Neural crest cell (in vitro differentiated cells): ENCODE results near the gene SCO2. TPM values are rescaled to one million over a fixed set of nuclear protein-coding genes. Genes with fewer than 3 reads are reported as not detected.

Experiments
- DNase-seq: peaks from one replicate; pipeline ENCODE4 v3.0.0; 2021; ENCODE audit warnings: low read depth, mixed read lengths, low spot score
- H3K27ac Mint-ChIP-seq: one replicate; pipeline ENCODE4 v1.8.0; 2021; ENCODE audit warnings: mild to moderate bottlenecking, mixed read lengths; ENCODE audit not compliant: unreplicated experiment
- H3K27me3 Mint-ChIP-seq: 2 replicates; pipeline ENCODE4 v1.8.0; 2021; ENCODE audit warnings: low read depth, mild to moderate bottlenecking, mixed read lengths
- H3K36me3 Mint-ChIP-seq: 2 replicates; pipeline ENCODE4 v1.8.0; 2021; ENCODE audit warnings: low read depth, mild to moderate bottlenecking, mixed read lengths
- H3K4me1 Mint-ChIP-seq: 2 replicates; pipeline ENCODE4 v1.8.0; 2021; ENCODE audit warnings: mixed read lengths
- H3K4me3 Mint-ChIP-seq: one replicate; pipeline ENCODE4 v1.8.0; 2021; ENCODE audit warnings: mild to moderate bottlenecking, mixed read lengths
- H3K9me3 Mint-ChIP-seq: 2 replicates; pipeline ENCODE4 v1.8.0; 2021; ENCODE audit warnings: mixed read lengths
- total RNA-seq: library from RNA; stranded (reverse); gene quantifications from 2 replicates; pipeline ENCODE4 v1.2.1, GENCODE V29; 2021
- TF ChIP-seq, protein P1 (sequence below): fragments of 200-600 bp; sonication (generic); conservative IDR thresholded peaks from 2 replicates; pipeline ENCODE4 v1.5.0; 2021; ENCODE audit warnings: antibody characterized with exemption, mild to moderate bottlenecking

SCO2 gene
- total RNA-seq, 1 donor from 2014 or later, result 2.3 TPM

GRCh38 chr22:50529897-50530579, 4.6 kb upstream of the SCO2 start, which contains the start of gene TYMP:
TSS of gene TYMP (minus strand) at chr22:50530012. CDS start at chr22:50529709, 303 bp downstream.
- Mint-ChIP-seq H3K27me3 (peaks cover 76% of the 10 kb centered on the region), H3K9me3 (no peaks in the 10 kb centered on the region), H3K4me1 (peaks cover 29% of the 10 kb centered on the region), H3K27ac (no peak within 1 kb of the TSS), H3K4me3 (peak within 1 kb of the TSS; percentile 85), H3K36me3 (peaks cover 3% of the 10 kb centered on the region)
- TF ChIP-seq, protein P1, sequence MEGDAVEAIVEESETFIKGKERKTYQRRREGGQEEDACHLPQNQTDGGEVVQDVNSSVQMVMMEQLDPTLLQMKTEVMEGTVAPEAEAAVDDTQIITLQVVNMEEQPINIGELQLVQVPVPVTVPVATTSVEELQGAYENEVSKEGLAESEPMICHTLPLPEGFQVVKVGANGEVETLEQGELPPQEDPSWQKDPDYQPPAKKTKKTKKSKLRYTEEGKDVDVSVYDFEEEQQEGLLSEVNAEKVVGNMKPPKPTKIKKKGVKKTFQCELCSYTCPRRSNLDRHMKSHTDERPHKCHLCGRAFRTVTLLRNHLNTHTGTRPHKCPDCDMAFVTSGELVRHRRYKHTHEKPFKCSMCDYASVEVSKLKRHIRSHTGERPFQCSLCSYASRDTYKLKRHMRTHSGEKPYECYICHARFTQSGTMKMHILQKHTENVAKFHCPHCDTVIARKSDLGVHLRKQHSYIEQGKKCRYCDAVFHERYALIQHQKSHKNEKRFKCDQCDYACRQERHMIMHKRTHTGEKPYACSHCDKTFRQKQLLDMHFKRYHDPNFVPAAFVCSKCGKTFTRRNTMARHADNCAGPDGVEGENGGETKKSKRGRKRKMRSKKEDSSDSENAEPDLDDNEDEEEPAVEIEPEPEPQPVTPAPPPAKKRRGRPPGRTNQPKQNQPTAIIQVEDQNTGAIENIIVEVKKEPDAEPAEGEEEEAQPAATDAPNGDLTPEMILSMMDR, result no peak
- no peak for DNase-seq

GRCh38 chr22:50529416-50529896, 4.1 kb upstream of the SCO2 start:
- no peak for DNase-seq
- Mint-ChIP-seq H3K4me1 (peaks cover 31% of the 10 kb centered on the region), H3K4me3 (peak overlapping the region; percentile 31), H3K9me3 (no peaks in the 10 kb centered on the region), H3K27me3 (peaks cover 78% of the 10 kb centered on the region), H3K36me3 (peaks cover 6% of the 10 kb centered on the region), H3K27ac (no peak overlapping the region)
- TF ChIP-seq, protein P1, result no peak

- Mint-ChIP-seq H3K4me3 (peak overlapping the region; percentile 85), H3K27ac (no peak overlapping the region), H3K27me3 (peaks cover 72% of the 10 kb centered on the region), H3K36me3 (peaks cover 6% of the 10 kb centered on the region), H3K9me3 (no peaks in the 10 kb centered on the region), H3K4me1 (peaks cover 27% of the 10 kb centered on the region)
- no peak for DNase-seq
- TF ChIP-seq, protein P1, result no peak
Measured at GRCh38 chr22:50528682-50529415, 3.5 kb upstream of the SCO2 start.

DNA sequence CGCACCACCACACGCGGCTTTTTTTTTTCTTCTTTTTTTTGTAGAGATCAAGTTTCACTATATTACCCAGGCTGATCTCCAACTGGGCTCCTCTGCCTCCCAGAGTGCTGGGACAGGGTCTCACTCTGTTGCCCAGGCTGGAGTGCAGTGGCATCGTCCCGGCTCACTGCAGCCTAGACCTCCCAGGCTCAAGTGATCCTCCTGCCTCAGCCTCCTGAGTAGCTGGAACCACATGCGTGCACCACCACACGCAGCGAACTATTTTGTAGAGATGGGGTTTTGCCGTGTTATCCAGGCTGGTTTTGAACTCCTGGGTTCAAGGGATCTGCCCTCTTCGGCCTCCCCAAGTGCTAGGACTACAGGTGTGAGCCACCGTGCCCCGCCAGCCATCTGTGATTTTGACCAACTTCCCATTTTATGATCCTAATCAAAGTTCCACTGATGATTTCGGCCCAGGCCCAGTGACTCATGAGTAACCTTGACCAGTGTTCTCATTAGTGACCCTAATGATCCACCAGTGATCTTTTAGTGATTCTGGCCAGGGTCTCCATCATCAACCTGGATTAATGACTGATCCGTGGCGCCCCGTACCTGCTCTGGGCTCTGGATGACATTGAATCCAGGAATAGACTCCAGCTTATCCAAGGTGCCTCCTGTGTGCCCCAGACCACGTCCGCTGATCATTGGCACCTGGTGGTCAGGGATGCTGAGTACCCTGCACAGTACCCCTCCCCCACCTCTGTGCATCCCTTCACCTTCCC, 2.7 kb upstream of the SCO2 start:
- TF ChIP-seq, protein P1, result no peak
- H3K9me3 Mint-ChIP-seq, result no peaks in the 10 kb centered on the region

More for the DNA sequence above, 2.7 kb upstream of the SCO2 start:
- Mint-ChIP-seq H3K36me3 (peaks cover 6% of the 10 kb centered on the region), H3K4me1 (peaks cover 23% of the 10 kb centered on the region), H3K27me3 (peaks cover 65% of the 10 kb centered on the region), H3K27ac (no peak overlapping the region), H3K4me3 (peak overlapping the region; percentile 85)
- DNase-seq, result no peak
